Measurements from ENCODE around the gene TCEAL4. TPM values are rescaled to one million over a fixed set of nuclear protein-coding genes. Genes with fewer than 3 reads are reported as not detected.

Gene TCEAL4
- total and polyA plus RNA-seq, 2 of the 13 experiments (the other 11 are each of a cell fraction or from before 2014, with no cell fraction given) = 12.6 to 31.0 TPM

Other genes with a start within 250 kb of the TCEAL4 start
- gene TCEAL9, start 229.0 kb upstream of the TCEAL4 start, total RNA-seq (2016; rRNA removed; fragmentation: Illumina TruSeq; extraction: Trizol) = 45.8 and 65.4 TPM in 2 replicates
- 9.3 and 15.8 TPM in 2 replicates for gene TCEAL9, start 229.0 kb upstream of the TCEAL4 start, polyA plus RNA-seq (2011; rRNA removed)
- 55.8 and 63.4 TPM in 2 replicates for gene BEX3, start 209.0 kb upstream of the TCEAL4 start, total RNA-seq (2016; rRNA removed; fragmentation: Illumina TruSeq; extraction: Trizol)
- gene BEX3, start 209.0 kb upstream of the TCEAL4 start, polyA plus RNA-seq (2011; rRNA removed) = 38.5 and 50.9 TPM in 2 replicates
- not detected in 2 replicates for gene RAB40A, start 66.0 kb upstream of the TCEAL4 start, total RNA-seq (2016; rRNA removed; fragmentation: Illumina TruSeq; extraction: Trizol)
- 0.08 and 0.11 TPM in 2 replicates for gene RAB40A, start 66.0 kb upstream of the TCEAL4 start, polyA plus RNA-seq (2011; rRNA removed)
- 0.09 TPM in 1 of 2 replicates, not detected in the other for gene TCEAL3, start 22.4 kb downstream of the TCEAL4 start, total RNA-seq (2016; rRNA removed; fragmentation: Illumina TruSeq; extraction: Trizol)
- gene TCEAL3, start 22.4 kb downstream of the TCEAL4 start, polyA plus RNA-seq (2011; rRNA removed) = 0.08 and 0.12 TPM in 2 replicates
- 14.8 and 23.1 TPM in 2 replicates for gene TCEAL1, start 43.5 kb downstream of the TCEAL4 start, total RNA-seq (2016; rRNA removed; fragmentation: Illumina TruSeq; extraction: Trizol)
- gene TCEAL1, start 43.5 kb downstream of the TCEAL4 start, polyA plus RNA-seq (2011; rRNA removed) = 9.4 and 11.2 TPM in 2 replicates
- gene MORF4L2, start 101.2 kb downstream of the TCEAL4 start, total RNA-seq (2016; rRNA removed; fragmentation: Illumina TruSeq; extraction: Trizol) = 469 and 687 TPM in 2 replicates
- 312 and 358 TPM in 2 replicates for gene MORF4L2, start 101.2 kb downstream of the TCEAL4 start, polyA plus RNA-seq (2011; rRNA removed)
- not detected in 2 replicates for gene TMEM31, start 125.4 kb downstream of the TCEAL4 start, total RNA-seq (2016; rRNA removed; fragmentation: Illumina TruSeq; extraction: Trizol)
- 0.13 and 0.16 TPM in 2 replicates for gene TMEM31, start 125.4 kb downstream of the TCEAL4 start, polyA plus RNA-seq (2011; rRNA removed)
- 0.20 and 0.27 TPM in 2 replicates for gene PLP1, start 191.3 kb downstream of the TCEAL4 start, total RNA-seq (2016; rRNA removed; fragmentation: Illumina TruSeq; extraction: Trizol)
- gene PLP1, start 191.3 kb downstream of the TCEAL4 start, polyA plus RNA-seq (2011; rRNA removed) = 0.15 and 0.29 TPM in 2 replicates
- gene RAB9B, start 246.7 kb downstream of the TCEAL4 start, total RNA-seq (2016; rRNA removed; fragmentation: Illumina TruSeq; extraction: Trizol) = 0.04 TPM in 2 replicates
- 0.04 TPM in 1 of 2 replicates, not detected in the other for gene RAB9B, start 246.7 kb downstream of the TCEAL4 start, polyA plus RNA-seq (2011; rRNA removed)

Data from HepG2 (cell line).